ENCODE results near the gene SLC25A36.

GRCh38 chr3:141000027-141000663, 58.5 kb downstream of the SLC25A36 start:
- TF ChIP-seq, protein P1, sequence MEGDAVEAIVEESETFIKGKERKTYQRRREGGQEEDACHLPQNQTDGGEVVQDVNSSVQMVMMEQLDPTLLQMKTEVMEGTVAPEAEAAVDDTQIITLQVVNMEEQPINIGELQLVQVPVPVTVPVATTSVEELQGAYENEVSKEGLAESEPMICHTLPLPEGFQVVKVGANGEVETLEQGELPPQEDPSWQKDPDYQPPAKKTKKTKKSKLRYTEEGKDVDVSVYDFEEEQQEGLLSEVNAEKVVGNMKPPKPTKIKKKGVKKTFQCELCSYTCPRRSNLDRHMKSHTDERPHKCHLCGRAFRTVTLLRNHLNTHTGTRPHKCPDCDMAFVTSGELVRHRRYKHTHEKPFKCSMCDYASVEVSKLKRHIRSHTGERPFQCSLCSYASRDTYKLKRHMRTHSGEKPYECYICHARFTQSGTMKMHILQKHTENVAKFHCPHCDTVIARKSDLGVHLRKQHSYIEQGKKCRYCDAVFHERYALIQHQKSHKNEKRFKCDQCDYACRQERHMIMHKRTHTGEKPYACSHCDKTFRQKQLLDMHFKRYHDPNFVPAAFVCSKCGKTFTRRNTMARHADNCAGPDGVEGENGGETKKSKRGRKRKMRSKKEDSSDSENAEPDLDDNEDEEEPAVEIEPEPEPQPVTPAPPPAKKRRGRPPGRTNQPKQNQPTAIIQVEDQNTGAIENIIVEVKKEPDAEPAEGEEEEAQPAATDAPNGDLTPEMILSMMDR (conservative IDR thresholded peaks at IDR 0.05; ENCODE audit: low read length) = peak; percentile 88
- no peak for TF ChIP-seq EZH2phosphoT487 (IDR thresholded peaks at IDR 0.05; ENCODE audit: borderline replicate concordance)
